GM19240 (cell line): Measurements from ENCODE around the gene PDE6B.
"Not testable (repeated sequence)": the region's sequence is repeated elsewhere in the genome, so short reads cannot be mapped to it uniquely, and the experiment has no call there.

ENCODE experiments used
- DNase-seq: peaks from one replicate; pipeline ENCODE4 v3.0.0; 2011; ENCODE audit warnings: low spot score; ENCODE audit not compliant: insufficient read length

The PDE6B gene

DNA sequence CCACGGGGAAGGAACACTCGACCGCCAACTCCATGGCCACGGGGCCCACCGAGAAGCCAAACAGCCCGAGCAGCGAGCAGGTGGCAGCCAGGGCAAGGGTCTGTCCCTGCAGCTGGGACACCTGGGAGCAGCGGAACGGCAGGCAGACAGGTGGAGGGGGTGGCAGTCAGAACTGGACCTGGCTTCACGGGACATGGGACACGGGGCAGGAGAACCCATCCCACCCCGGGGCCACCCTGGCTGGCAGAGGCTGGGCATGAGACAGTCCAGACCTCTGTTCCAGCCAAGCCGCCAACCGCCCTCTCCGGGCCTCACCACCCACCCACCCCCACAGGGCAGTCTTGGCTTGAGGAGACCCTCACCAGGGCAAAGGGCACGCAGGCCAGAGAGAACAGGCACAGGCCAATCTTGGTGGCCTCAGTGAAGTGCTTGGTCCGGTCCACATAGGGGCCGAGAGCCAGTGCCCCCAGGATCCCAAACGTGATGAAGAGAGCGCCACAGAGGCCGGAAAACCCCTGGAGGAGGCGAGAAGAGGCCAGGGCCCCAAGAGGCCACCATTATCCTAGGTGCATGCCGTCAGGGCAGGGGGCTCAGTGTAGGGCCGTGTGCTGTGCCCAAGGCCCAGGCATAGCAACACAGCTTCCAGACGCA lies 58.0 kb downstream of the PDE6B start:
- DNase-seq, result no peak

DNA sequence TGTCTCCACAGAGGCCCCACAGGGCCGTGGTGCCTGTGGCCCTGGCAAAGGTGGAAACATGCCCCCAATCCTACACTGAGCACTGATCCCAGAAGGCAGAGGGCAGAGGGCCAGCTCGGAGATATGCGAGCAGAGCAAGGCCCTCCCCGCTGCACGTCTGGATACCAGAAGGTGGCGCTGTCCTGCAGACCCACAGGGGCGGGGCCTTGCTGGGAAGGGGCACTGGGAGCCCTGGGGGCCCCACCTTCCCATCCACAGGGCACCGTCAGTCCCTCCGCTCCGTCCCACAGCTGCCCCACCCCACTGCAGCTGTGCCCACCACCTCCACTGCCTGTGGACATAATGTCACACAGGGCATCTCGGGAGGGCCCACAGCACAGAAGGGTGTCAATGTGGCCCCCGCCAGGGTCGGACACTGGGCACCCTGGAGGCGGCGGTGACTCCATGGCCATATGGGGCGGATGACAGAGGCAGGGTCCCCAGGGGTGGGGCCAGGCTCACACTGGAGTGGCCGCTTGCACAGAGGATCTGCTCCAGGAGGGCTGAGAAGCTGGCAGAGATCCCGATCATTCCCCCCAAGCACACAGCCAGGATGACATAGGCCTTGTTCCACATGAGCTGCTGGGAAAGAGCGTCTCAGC lies 58.7 kb downstream of the PDE6B start:
- no peak for DNase-seq

DNA sequence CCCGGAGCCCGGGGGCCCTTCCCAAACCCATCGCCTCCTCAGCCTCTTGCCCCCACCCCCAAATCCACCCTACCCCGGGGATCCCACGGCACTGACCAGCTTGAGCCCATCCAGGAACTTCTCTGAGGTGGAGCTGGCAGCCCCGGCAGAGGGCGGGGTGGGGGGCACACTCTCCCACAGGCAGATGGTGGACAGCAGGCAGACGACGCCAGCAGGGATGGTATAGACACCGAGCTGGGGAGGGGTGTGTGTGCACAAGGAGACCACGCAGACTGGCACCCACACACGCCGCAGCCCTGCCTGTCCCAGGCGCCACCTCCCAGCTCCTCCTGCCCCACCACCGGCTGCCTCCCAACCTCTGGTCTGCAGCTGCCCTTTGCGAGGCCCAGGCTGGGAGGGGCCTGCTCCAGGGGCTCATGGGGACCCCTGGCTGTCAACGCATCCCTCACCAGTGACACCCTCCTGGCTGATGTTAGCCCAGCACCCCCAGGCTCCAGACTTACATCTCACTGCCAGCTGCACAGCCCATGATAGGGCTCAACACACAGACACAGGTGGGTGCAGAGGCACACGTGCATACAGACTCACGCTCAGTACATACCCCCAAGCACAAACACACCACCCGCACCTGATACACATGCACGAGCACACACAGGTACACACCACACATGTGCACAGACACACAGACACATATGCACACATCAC lies 59.4 kb downstream of the PDE6B start:
- DNase-seq, result no peak

DNA sequence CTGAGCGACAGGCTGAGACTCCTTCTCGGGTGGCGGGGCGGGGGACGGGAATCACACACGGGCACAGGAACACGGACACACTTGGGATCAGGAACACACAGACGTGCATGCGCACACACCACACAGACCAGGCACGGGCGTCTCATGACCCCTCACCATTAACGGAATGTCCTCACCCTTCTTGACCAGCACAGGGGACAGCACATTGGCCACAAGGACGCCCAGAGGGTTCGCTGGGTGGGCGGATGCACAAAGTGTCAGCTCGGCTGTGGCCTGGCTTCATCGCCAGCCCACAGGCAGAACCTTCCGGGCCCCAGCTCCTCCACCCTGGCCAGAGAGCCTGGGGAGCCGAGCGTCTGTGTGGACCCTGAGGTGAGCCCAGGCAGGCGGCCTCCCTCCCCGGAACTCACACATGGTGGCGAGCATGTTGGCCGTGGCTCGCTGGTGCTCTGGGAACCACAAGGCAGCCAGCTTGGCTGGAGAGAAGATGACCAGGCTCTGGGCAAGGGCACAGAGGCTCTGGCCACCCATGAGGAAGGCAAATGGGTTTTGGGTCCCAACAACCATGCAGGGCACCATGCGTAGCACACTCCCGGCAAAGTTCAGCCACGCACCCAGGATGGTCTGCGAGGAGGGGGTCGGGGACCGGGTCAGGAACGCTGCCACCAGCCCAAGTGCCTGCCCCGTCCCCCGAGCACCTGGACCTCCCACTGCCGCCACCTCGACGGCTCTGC lies 60.5 kb downstream of the PDE6B start:
- no peak for DNase-seq

DNA sequence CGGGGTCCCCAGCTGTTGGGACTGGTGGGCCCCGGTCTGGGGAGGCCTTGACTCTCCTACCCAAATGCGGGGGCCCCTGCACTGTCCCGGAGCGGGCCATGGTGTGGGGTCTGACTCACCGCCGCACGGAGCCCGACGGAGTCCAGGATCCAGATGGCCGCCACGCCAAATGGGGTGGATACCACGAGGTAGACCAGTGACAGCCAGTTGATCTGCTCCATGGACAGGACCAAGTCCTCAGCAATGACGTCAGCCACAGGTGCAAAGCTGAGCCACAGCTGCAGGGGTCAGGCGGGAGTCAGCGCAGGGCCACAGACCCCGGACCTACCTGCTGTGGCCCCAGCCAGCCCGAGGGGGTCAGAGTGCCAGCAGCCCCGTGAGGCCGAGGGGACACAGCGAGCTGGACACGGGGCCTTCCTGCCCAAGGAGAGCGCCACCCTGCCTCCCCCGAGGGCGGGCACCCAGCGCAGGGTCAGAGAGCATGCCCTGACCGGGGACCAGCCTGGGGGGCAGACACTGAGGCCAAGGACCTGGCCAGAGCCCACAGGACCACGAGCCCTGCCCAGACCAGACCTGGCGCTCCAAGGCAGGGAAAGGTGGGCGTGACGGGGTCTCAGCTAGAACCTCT lies 61.2 kb downstream of the PDE6B start:
- no peak for DNase-seq

DNA sequence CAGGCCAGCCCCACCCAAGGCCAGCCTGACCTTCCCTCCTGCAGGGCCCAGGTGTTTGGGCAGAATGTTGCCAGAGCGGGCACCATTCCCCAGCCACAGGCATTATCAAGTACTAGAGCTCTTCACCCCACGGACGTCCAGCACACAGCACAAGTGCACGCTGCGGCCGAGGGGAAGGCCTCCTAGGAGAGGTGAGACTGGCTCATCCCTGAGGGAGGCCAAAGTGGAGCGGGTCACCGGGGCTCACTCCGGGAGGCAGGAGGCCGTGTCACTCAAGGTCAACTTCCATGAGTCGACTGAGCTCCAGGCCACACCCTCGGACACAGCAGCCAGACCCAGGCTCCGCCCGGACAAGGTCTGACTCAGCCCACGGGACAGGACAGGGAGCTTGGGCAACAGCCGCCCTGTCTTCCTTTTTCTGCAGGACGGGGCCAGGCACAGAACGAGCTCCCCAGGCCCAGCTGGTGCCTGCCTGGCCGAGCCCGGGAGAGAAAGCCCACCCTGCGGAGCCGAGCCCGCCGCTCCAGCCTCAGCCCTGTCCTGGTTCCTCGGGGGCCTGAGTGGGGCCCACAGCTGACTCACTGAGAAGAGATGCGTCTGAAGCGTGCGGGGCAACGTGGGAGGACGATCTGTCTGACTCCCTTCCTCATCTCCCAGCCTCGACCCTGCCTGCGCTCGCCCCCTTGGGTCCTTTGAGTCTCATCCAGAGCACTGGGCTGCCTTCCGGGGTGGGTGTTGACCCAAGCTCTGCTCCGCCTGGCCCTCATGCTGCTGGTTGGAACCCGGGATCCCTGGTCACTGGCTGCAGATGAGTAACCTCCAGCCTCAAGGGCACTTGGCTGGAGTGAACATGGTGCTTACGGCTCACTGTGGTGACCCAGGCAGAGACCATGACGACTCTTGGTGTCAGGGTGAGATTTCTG lies 61.9 kb downstream of the PDE6B start:
- no peak for DNase-seq

DNA sequence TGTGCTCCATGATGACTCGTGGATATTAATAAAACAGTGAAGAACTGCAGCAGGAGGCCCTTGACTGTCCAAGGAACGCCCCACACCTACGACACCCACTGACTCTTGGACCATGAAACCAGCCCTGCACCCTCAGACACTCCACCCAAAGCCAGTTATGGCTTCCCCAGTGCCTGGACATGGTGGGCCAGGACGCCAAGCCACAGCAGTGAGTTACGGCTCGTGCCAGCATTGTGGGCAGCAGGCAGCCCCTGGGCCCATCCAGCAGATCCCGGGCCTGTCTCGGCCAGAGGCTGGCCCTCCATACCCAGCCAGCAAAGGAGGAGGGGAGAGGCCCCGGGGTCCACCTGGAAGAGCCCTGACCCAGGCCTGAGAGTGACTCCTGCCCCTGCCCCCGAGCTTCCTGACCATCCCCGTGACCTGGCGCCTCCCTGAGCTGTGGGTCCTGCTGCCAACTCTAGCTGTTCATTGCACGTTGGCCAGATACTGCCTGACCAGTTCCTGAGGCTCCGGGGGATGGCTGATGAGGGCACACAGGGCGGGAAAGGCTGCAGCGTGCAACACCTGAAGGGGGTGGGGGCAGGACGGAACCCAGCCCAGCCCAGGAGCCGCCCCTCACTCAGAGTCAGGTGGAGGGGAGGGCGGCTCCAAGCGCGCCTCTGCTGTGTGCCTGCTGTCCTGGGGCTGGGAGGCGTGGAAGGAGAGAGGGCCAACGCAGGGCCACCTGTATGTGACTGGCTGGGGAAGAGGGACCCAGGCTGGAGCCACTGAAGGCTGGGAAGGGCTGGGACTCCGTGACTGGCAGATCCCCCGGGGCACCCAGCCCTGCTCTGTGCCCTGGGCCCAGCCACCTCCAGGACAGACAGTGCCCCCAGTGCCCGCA lies 62.8 kb downstream of the PDE6B start:
- no peak for DNase-seq

DNA sequence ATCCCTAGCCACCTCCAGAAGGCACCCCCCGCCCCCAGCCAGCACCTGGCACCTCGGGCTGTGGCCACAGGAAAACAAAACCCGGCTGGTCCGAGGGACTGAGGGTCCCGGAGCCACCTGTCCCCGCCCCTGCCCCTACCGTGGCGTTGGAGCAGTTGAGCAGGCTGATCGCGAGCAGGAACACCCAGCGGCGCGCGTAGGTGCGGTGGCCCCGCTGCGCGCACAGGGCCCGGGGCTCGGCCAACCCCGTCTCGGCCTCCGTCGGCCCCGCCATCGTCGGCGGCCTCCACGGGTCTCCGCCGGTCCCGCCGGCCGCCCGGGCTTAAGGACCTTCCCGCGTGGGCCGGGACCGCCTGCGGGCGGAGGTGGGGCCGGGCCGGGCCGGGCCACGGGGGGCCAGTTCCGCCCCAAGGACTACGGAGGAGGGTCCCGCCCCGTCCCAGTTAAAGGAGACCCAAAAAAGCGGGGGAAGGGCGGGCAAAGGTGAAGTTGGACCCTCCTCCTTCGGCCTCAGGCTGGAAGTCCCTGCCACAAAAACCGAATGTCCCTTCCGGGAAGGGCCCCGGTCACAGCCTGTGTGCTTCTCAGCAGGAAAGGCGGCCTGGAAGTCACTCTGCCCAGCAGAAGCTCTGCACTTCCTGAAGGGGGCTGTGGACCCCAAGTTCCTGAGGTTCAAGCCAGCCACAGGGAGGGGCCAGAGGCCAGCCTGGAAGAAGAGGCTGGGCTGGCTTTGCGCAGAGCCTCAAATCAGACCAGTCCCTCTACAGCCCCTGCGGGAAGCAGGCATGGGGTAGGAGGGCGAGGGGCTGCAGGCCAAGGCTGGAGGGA lies 63.7 kb downstream of the PDE6B start, which contains the start of gene SLC49A3:
SLC49A3 (minus strand) TSS at position 298 of the 828 bp plus-strand sequence; CDS start at position 274, 24 bp downstream.
- DNase-seq, result no peak

DNA sequence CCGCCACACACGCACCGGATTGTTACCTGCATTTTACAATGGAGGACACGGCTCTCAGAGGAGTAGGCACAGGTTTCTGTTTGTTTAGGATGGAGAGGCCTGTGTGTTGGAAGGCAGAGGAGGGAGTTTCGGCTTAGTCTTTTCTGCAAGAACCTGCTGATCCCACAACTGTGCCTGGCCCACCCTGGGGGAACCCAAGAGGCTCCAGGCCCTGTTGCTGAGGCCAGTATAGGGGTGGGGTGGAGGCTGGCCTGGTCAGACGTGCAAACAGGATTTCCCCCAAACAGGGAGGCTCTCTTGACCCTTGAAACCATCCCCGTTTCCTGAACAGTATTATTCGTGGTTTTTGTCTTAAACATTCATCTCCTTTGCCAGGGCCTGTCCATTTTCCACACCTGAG lies 64.3 kb downstream of the PDE6B start:
- DNase-seq, result no peak

DNA sequence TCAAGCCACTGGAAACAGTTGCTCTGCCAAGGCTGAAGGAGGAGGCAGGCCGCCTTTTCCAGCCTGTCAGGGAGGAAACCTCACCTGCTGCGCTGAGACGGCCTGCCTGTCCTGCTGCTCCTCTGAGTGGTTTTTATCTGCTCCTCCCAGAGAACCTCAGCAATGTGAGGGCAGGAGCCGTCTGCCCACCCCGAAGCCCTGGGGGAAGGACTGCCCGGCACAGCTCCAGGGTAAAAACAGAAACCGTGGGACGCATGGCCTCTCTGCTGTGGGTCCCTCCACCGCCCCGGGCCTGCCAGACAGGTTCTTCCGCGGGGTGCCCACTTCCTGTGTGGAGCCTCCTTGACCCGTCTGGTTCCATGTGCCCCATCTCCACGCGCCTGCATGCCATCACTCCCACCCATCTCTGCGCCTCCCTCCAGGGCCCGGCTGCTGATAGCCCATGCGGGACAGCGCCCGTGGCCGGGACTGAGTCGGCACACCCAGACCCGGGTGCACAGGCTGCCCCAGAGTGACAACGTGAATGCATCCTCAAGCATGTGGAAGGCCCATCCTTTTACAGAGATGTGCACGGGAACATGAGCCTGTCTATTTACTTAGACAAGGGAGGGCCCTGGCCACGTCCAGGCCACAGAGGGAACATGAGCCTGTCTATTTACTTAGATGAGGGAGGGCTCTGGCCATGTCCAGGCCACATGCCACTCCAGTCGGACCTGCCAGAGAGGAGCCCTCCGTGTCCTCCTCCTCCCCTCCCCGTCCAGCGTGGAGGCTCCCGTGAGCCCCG lies 67.6 kb downstream of the PDE6B start:
- no peak for DNase-seq

DNA sequence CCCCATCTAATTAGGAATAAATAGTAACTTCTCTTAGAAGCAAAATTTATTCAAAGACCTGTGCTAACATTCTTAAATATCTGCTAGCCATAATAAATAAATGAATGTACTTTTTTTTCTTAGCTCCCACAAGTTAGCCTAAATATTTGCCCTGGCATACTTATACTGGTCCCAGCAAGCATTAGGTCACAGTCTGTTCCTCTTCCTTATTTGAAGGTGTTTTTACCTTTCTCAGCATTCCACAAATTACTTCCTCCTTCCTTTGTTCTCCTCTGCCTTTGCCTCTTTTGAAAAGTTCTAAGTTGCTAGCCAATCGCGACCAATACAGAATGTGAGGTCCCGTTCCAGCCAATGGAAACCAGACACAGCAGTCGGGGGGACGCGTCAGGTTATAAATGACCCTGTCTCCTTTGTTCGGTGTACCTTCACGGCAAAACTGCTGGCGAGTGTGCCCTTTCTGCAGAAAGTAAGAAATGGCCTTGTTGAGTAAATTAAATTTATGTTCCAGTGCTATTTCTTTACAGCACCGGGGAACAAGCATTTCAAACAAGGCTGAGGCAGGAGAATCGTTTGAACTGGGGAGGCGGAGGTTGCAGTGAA lies 69.1 kb downstream of the PDE6B start:
- DNase-seq, result not testable (repeated sequence)

DNA sequence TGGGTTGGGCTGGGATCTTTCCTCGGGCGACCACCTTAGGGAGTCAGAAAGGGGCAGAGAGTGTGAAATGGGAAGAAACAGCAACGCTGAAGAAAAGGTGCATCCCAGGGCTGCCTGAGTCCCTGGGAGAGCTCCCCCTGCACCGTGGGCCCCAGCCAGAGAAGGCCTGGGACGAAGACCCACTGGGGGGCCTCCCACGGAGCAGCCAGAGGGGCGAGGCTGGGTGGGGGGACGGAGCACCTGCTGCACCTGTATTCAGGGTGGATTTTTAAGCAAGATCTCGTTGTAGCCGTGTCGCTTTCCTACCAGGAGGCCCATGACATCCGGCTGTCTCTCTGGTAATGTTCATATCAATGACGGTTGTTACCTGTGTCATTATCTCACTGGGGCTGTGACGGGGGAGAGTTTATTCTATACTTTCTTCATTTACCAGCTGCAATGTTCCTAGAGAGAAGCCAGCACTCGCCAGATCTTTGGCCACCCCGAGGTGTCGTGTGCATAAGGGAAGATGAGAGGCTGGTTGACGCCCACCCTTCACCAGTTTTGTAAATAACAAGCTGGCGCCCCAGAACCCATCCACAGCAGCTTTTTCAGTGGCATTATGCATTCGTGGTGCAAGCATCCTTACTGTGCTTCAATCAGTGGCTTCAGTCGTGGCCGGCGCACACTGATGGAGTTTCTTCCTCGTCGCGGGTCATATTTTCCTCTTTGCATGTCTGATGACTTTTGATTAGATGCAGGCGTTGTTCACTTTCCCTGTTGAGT lies 74.6 kb downstream of the PDE6B start:
- DNase-seq, result no peak

DNA sequence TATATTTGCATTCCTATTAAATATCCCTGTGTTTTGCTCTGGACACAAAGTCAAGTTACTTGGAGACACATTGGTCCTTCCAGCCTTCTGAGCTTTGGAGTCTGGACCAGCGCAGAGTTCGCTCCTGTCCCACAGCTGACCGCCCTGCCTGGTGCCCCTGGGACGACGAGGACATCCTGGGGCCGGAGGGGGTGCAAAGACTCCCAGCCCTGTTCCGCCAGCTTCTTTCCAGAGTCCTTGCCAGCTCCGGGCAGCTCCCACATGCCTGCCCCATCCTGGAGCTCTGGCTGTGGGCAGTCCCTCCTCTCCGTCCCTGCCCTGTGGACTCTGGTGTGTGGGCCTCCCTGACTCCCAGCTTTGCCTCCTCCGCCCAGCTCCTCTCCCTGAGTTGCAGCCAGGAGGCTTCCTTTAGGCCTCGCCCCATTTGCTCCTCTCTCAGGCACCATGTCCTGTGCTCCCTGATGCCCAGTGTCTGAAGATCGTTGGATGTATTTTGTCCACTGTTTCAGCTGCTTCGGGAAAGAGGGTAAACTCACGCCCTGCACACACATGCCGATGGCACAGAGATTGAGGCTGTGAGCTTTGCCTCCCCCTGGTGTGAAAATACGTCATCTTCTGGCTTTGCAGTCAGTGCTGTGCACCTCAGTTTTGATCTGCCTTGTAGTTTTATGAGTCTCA lies 75.4 kb downstream of the PDE6B start:
- DNase-seq, result no peak

DNA sequence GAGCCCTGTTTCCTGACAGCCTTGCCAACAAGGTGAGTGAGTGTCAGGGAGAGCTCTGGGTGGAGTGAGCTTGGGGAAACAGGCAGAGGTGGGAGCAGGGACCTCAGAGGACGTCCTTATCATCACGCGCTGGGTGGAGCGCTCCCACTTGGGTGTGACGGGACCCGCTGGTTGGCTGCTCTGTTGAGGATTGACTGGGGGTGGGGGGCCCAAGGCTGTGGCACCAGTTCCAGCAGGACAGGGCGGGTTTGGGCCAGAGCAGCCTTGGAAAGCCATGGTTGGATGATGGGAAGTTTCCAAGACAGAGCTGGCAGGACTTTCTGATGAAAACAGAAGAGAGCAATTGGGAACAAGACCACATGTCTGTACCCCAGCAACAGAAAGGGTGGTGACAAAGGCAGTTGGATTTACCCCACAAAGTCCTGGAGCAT lies 77.3 kb downstream of the PDE6B start:
- no peak for DNase-seq

DNA sequence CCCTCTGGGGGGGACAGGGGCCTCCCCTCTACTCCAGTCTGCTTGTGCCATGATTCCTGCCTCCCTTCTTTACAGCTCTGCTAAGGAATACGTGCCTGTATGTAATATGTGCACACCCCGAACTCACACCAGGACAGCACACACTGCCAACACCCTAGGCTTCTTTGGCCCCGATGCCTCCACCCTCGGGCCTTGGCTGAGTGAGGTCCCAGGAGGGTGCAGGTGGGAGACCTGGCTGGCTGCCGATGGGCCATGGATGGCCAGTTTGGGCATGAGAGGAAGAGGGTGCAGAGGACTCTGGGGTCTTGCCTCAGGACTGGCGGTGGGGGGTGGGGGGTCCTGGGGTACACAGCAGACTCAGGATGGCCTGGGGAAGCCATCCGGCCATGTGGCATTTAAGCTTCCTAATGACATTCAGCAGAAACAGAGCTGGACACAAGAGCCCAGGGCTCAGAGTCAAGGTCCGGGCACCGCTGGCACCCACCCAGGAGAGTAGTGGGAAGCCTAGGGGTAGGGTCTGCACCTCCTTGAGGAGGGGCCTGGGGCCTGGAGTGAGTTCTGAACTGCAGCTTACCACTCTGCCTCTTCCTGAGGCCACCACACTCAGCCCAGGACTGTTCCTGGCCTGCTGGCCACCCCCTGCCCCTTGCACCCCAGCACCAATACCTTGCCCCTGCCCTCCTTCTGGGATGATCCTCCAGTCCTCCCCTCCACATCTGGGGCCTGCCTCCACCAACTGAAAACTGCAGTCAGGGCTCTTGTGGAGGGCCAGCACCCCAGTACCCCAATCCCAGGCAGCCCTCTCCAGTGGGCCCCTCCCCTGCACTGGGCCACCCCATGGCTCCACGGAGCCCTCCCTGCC lies 78.2 kb downstream of the PDE6B start:
- no peak for DNase-seq
